ENCODE data around the gene HTR2C.

GRCh38 chrX:114952696-114953095, 368.8 kb downstream of the HTR2C start:
- TF ChIP-seq POLR2A (IDR thresholded peaks at IDR 0.05) (no peak), CTCF (IDR thresholded peaks at IDR 0.05) (no peak)

Measured in heart left ventricle (tissue), 13 donors.